Tibial nerve (tissue), 4 donors: ENCODE results near the gene SPTBN1.

Experiments
- EP300 ChIP-seq, 2 donors: sonication (generic); formaldehyde crosslinking; IDR thresholded peaks; one replicate each; pipeline ENCODE4 v1.6.1; 2017; ENCODE audit warnings: antibody characterized with exemption in 2 of 2, mild to moderate bottlenecking in 1 of 2
- POLR2A ChIP-seq, 2 donors: fragments of 450-650 bp; IDR thresholded peaks; one replicate each; pipeline ENCODE4 v1.6.1; 2017; ENCODE audit warnings: antibody characterized with exemption in 2 of 2, mild to moderate bottlenecking in 2 of 2, moderate library complexity in 2 of 2
- TF ChIP-seq, protein P1 (sequence below), 5 experiments: fragments of 200-600 bp in 3 of 5; fragments of 450-650 bp in 2 of 5; sonication (generic) in 3 of 5; IDR thresholded peaks; one replicate each; pipeline ENCODE4 v1.5.1; 2016 to 2019; ENCODE audit warnings: antibody characterized with exemption in 5 of 5, mild to moderate bottlenecking in 3 of 5, moderate library complexity in 2 of 5

DNA sequence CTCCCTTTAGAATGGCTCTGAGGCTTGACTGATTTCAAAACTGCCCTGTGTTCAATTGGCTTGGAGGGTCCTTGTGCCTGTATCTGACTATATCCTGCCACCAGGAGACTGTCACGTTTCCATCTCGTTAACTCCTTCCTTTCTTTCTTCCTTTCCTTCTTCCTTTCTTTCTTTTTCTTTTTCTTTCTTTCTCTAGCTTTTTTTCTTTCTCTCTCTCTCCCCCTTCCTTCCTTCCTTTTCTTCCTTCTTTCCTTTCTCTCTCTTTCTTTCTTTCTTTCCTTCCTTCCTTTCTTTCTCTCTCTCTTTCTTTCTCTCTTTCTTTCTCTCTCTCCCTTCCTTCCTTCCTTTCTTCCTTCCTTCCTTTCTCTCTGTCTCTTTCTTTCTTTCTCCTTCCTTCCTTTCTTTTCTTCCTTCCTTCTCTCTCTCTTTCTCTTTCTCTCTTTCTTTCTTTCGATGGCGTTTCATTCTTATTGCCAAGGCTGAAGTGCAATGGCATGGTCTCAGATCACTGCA is 229.2 kb downstream of the SPTBN1 start:
- TF ChIP-seq, protein P1, sequence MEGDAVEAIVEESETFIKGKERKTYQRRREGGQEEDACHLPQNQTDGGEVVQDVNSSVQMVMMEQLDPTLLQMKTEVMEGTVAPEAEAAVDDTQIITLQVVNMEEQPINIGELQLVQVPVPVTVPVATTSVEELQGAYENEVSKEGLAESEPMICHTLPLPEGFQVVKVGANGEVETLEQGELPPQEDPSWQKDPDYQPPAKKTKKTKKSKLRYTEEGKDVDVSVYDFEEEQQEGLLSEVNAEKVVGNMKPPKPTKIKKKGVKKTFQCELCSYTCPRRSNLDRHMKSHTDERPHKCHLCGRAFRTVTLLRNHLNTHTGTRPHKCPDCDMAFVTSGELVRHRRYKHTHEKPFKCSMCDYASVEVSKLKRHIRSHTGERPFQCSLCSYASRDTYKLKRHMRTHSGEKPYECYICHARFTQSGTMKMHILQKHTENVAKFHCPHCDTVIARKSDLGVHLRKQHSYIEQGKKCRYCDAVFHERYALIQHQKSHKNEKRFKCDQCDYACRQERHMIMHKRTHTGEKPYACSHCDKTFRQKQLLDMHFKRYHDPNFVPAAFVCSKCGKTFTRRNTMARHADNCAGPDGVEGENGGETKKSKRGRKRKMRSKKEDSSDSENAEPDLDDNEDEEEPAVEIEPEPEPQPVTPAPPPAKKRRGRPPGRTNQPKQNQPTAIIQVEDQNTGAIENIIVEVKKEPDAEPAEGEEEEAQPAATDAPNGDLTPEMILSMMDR (IDR thresholded peaks at IDR 0.05), result no peak
- TF ChIP-seq POLR2A (IDR thresholded peaks at IDR 0.05) (no peak), EP300 (IDR thresholded peaks at IDR 0.05) (no peak)
